HG02938 (cell line): Measurements from ENCODE around the gene OR2T35.
A peak's percentile ranks its signal among the peaks of the same experiment; 100 is the strongest.
"Not testable (repeated sequence)": the region's sequence is repeated elsewhere in the genome, so short reads cannot be mapped to it uniquely, and the experiment has no call there.

Experiments used
- ATAC-seq: cut with Tn5 transposase; IDR thresholded peaks from one replicate; pipeline ENCODE4 v1.9.1; 2021; ENCODE audit warnings: mild to moderate bottlenecking, moderate library complexity; ENCODE audit not compliant: unreplicated experiment

The OR2T35 gene

GRCh38 chr1:248645178-248645577 is at the start of gene OR2T35:
Gene OR2T35 (minus strand): TSS chr1:248645278. CDS start chr1:248639258, 6,020 bp downstream.
- ATAC-seq = not testable (repeated sequence)

- ATAC-seq = no peak
Measured at GRCh38 chr1:248691567-248692155, 46.6 kb upstream of the OR2T35 start.

GRCh38 chr1:248688527-248689298 is 43.6 kb upstream of the OR2T35 start:
- peak; percentile 80 for ATAC-seq

- peak; percentile 72 for ATAC-seq
Measured at GRCh38 chr1:248686815-248687214, 41.7 kb upstream of the OR2T35 start.

- no peak for ATAC-seq
Measured at GRCh38 chr1:248681651-248682050, 36.6 kb upstream of the OR2T35 start.

GRCh38 chr1:248670003-248670402 is 24.9 kb upstream of the OR2T35 start:
- no peak for ATAC-seq

- ATAC-seq = peak; percentile 96
Measured at GRCh38 chr1:248663453-248664328, 18.6 kb upstream of the OR2T35 start.

GRCh38 chr1:248656797-248657196 is 11.7 kb upstream of the OR2T35 start:
- peak; percentile 57 for ATAC-seq

- ATAC-seq = peak; percentile 54
Measured at GRCh38 chr1:248655354-248655753, 10.3 kb upstream of the OR2T35 start, which contains the start of gene OR2T27. Gene OR2T27 (minus strand): TSS chr1:248655528. CDS start chr1:248650884, 4,644 bp downstream.

GRCh38 chr1:248648770-248649536 is 3.9 kb upstream of the OR2T35 start:
- ATAC-seq = not testable (repeated sequence)

- peak; percentile 63 for ATAC-seq
Measured at GRCh38 chr1:248642971-248643651, 2.0 kb downstream of the OR2T35 start.

- ATAC-seq = not testable (repeated sequence)
Measured at GRCh38 chr1:248641583-248641982, 3.5 kb downstream of the OR2T35 start.

- ATAC-seq = peak; percentile 34
Measured at GRCh38 chr1:248640906-248641305, 4.2 kb downstream of the OR2T35 start.

- ATAC-seq = peak; percentile 29
Measured at GRCh38 chr1:248639652-248640051, 5.4 kb downstream of the OR2T35 start.

GRCh38 chr1:248636612-248637011 is 8.5 kb downstream of the OR2T35 start:
- ATAC-seq = not testable (repeated sequence)

- not testable (repeated sequence) for ATAC-seq
Measured at GRCh38 chr1:248634991-248635390, 10.1 kb downstream of the OR2T35 start, which contains the start of gene OR2T11. Gene OR2T11 (minus strand): TSS chr1:248635091. CDS start chr1:248627128, 7,963 bp downstream.

GRCh38 chr1:248631354-248632008 is 13.6 kb downstream of the OR2T35 start:
- ATAC-seq = no peak

GRCh38 chr1:248630551-248630950 is 14.5 kb downstream of the OR2T35 start:
- ATAC-seq = no peak
